SK-N-SH (cell line): ENCODE data around the gene RAPGEF4.

Experiments used
- SIN3A ChIP-seq: IDR thresholded peaks from 2 replicates; pipeline ENCODE4 v1.6.1; 2012; ENCODE audit warnings: low read depth, mild to moderate bottlenecking, low read length, moderate library complexity, borderline replicate concordance
- YY1 ChIP-seq: IDR thresholded peaks from 2 replicates; pipeline ENCODE4 v1.4.0; 2012; ENCODE audit warnings: low read depth, mild to moderate bottlenecking
- TF ChIP-seq, protein P1 (sequence below): fragments of 200-600 bp; sonication (generic); IDR thresholded peaks from 2 replicates; pipeline ENCODE4 v1.6.1; 2017; ENCODE audit warnings: antibody characterized with exemption, mild to moderate bottlenecking, moderate library complexity

DNA sequence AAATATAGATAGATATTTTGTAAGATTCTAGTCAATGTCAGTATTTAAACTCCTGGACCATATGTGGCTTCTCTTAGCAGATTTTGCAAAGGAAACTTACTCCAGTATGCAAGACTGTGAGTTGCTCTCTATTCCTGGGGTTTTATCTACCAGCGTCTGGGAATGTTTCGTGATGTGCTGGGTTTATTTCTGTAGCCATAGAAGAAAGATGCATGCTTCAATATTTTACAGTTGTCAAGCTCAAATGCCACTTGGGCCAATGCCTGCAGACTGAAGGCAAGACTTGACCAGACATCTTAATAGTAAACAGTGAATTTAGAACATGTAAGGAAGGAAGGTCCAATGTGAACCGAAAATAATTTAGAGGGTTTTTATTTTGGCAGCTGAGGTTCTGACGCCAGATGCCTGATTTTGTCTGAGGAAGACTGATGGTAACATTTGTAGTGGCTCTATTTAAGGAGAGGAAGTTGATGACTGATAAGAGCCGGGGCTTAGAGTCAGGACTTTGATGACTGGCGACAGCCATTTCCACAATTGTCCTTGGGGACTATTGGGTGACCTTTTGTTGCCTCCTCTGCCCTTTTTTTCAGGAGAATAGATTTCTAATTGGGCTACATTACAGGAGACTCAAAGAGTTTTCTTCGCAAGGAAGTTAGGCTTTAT lies 154.3 kb downstream of the RAPGEF4 start:
- TF ChIP-seq, protein P1, sequence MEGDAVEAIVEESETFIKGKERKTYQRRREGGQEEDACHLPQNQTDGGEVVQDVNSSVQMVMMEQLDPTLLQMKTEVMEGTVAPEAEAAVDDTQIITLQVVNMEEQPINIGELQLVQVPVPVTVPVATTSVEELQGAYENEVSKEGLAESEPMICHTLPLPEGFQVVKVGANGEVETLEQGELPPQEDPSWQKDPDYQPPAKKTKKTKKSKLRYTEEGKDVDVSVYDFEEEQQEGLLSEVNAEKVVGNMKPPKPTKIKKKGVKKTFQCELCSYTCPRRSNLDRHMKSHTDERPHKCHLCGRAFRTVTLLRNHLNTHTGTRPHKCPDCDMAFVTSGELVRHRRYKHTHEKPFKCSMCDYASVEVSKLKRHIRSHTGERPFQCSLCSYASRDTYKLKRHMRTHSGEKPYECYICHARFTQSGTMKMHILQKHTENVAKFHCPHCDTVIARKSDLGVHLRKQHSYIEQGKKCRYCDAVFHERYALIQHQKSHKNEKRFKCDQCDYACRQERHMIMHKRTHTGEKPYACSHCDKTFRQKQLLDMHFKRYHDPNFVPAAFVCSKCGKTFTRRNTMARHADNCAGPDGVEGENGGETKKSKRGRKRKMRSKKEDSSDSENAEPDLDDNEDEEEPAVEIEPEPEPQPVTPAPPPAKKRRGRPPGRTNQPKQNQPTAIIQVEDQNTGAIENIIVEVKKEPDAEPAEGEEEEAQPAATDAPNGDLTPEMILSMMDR = no peak
- TF ChIP-seq YY1 (no peak), SIN3A (no peak)
